HG03159 (cell line): Measurements from ENCODE around the gene WDR49.

ENCODE experiments used
- ATAC-seq: cut with Tn5 transposase; IDR thresholded peaks from one replicate; pipeline ENCODE4 v1.9.1; 2021; ENCODE audit warnings: mild to moderate bottlenecking, moderate library complexity; ENCODE audit not compliant: unreplicated experiment

Gene WDR49

DNA sequence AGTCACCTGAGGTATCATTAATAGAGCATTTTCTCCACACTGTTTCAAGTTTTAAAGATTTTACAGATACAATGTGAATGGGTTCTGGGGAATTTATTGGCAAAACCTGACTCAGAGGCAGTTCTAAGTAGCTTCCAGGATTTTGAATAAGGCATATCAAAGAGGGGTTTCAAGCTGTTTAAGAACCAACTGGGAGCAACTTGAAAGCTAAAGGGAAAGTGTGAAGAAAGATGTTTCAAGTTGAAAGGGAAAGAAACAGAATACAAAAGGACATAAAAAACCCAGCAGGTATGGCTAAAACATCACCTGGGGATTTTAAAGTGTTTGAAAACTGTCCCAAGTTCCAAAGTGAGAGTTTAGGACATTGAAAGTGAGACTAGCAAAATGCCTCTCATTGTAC lies 162.1 kb downstream of the WDR49 start:
- no peak for ATAC-seq

DNA sequence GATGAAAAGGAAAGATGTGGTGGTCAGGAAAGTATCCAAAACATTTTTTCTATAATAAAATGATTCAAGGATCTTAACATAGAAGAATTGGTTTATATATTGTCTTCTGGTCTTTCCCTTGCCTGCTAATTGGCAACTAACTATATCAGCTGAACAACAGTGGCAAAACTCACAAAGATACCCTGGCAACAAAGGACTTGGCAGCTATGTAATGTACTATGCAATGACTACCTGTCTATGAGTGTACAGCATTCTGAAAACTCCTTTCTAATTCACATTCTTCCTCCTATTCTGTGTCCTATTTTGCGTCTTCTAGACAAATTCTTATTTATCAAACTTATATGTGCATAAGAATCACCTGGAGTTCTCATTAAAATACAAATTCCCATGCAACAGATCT lies 164.2 kb downstream of the WDR49 start:
- ATAC-seq: no peak

DNA sequence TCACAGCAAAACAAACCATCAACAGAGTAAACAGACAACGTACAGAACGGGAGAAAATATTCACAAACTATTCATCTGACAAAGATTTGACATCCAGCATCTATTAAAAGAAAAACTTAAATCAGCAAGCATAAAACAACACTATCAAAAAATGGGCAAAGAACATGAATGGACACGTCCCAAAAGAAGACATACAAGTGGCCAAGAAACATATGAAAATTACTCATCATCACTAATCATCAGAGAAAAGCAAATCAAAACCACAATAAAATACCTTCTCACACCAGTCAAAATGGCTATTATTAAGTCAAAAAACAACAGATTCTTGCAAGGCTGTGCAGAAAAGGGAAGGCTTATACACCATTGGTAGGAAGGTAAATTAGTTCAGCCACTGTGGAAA lies 166.2 kb downstream of the WDR49 start:
- ATAC-seq: no peak

DNA sequence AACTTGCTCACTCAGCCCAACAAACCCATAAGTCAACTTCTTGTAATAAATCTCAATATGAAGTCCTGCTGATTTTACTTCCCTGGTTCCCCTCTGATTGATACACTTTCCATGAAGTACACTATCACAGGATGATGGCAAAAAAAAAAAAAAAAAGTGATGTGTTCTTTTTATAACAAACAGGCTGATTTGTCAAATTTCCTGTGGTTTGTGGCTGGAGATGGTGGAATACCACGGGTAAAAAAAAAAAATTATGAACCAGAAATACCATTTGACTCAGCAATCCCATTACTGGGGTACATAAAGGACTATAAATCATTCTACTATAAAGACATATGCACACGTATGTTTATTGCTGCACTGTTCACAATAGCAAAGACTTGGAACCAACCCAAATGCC lies 169.2 kb downstream of the WDR49 start:
- ATAC-seq: no peak

DNA sequence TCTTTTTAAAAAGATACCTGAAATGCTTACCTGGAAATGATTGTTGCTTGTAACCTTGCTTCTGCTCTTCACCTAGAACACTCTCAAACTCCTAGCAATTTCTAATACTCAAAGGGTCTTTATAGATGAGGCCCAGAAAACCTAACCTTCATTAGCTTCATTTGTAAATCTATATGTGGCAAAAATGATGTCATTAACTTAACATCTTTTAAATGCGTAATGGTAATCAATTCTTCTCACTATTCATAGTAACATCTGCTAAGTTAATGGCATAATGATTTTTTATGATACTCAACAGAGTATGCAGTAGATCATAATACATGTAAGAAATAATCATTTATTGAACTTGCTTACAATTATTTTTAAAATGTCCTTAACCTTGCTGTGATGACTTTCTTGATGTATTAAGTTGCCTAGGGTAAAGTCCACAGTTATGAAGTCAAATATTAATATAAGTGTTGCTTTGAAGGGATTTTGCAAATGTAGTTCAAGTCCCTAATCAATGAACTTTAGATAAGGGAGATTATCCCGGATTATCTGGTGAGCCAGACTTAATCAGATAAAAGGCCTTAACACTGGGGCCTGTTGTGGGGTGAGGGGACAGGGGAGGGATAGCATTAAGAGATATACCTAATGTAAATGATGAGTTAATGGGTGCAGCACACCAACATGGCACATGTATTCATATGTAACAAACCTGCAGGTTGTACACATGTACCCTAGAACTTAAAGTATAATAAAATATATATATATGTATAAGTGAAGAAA lies 169.8 kb downstream of the WDR49 start:
- no peak for ATAC-seq

DNA sequence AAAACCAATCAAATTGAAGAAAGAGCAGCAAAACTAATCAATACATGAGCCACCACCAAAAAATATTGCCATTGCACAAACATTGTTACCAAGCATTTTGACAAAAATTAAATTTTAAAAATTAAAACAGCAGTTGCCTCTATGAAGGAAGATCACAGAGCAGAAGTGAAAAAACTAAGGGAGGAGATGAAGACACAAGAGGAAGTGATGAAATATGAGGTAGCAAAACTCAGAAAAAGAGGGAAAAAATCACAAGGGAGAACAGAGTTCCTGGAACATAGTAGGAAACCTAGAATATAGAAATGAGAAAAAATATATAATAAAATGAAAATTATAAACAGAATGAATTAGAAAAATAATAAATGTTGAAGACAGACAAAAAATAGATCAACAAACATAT lies 172.6 kb downstream of the WDR49 start:
- no peak for ATAC-seq

DNA sequence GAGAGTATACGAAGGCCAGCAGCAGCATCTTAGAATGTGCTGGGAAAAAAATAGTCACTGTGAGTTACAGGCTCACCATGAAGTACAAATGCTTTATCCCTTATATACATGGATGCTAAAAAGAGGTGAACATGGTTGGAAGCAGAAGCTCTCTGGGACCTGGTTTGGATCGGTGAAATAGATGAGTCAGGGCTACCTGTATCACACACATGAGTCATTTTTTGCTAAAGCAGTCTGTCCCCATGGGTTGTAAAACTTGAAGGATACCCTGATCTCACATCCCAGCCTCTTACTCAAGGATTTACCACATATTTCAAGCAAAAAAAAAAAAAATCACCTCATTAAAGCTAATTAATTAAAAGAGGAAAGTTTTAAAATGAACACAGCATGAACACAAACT lies 173.0 kb downstream of the WDR49 start:
- no peak for ATAC-seq

DNA sequence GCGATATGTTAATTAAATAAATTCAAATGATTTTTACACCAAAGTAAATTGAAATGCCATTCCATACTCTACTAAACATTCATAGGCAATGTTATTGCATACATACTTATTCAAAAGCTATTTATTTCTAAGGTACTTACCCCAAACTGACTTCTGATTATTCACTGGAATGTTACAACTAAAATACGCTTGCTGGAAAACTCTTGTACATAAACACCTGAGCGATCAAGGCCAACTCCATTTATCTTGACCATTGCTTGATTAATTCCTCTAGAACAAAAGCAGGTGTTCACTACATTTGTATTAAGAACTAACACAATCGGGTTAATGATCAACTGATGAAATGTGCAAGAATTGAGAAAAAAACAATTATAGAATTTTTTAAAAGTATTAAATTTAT lies 179.9 kb downstream of the WDR49 start, which contains the start of gene SERPINI2:
TSS of gene SERPINI2 (minus strand) at position 180 of the 400 bp plus-strand sequence. CDS start 2,208 bp downstream, outside the sequence.
- ATAC-seq: no peak

DNA sequence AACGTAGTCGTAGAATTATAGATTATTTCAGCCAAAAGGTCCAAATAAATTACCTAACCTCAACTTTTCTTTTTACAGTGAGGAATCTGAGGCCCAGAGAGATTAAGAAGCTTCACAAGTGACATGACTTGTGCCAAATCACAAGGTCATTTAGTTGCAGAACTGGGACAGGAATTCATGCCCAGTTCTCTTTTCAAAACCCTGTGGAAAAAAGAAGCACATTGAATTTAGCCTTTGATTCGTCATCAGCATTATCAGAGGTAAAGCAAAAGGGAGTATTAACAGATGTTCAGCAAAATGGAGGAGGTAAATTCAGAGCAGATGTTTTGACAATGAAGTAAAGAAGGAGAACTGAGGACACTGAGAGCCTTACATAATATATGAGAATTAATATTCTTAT lies 184.4 kb downstream of the WDR49 start:
- no peak for ATAC-seq

DNA sequence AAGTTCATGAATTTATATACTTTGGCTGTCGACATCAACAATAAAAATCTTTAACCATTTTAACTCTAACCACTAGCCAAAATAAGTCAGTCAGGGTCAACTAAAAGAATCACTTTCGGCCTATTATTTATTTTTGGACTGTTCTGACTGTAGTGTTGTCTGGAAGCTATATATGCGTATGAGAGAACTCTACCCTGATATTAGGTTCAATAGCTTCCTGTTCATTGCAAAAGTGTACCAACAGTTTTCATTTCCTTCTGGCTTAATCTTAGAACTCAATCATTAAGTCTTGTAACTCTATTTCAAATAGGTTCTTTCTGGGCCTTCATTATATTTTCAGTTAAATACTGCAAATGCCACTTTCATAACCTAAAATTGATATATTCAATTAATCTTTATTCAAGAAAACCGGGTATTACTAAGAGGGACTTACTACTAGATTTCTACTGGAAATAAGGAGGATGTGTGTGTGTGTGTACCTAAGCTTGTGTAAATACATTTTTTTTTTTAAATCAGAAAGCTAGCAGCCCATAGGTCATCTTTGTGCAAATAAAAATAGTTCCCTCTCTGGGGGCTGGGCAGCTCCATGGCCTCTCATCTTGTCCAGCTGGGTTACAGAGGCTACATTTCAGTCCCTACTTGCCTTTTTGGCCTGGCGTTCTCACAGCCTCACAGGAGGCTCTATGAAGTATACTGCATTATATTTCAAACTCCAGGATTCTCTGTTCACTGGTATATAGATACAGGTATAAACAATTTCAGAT lies 185.7 kb downstream of the WDR49 start:
- ATAC-seq: no peak

DNA sequence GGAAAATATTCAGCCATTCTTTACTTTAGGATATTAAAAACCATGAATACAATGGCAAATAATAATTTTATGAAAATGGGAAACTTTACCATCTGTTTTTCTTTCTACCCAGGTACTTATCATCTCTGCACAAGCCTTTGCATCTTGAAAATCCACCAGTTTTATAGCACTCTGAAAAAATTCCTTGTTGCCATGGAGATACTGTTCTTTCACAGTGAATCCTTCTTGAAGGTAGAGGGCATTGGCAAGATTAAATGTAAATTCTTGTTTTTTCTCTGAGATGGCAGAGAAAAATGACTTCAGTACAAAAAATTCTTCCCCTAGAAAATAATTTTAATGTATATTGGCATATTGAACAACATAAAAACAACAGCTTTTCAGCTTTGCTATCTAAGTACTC lies 186.8 kb downstream of the WDR49 start:
- ATAC-seq: no peak

DNA sequence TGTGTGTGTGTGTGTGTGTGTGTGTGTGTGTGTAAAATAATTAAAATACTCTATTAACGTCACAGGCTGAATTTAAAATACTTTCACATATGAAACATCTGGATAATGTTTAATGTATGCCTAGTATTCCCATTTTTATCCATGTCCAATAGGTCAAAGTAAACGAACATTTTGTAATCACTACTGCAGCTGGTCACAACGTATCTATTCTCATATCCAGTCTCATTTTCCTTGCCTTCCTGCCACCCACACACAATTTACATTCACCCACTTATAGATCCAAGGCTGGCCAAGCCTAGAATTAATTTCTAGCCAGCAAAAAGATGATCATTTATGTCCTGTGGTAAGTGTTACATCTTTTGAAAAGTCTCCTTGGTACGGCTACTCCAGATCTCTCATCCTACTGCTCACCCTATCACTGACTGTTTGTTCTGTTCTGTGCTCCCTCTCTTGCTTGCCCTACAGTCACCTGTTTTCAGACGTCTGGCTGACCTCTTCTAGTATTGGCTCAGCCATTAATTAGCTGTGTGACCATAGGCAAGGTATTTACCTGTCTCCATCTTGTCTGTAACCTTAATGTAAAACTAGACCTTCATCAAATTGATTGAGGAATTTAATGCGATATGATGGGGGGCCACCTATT lies 197.5 kb downstream of the WDR49 start:
- ATAC-seq: no peak

DNA sequence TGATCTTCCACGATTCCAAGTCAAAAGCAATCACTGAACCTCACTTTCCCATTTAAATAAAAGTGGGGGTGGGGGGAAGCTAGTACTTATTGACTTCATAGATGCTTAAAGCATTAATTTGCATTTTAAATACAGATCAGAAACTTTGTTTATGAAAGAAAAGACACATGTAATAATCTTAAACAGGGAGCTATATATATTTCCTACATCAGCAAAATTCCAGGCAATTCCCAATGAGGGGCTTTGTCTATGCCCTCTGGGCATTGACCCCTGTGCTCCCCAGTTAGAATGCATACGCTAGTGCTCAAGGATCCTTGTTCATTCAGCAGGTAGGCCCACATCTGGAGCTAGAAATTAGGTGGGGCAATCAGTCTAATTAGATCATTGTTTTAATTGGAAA lies 199.9 kb downstream of the WDR49 start:
- ATAC-seq: no peak

DNA sequence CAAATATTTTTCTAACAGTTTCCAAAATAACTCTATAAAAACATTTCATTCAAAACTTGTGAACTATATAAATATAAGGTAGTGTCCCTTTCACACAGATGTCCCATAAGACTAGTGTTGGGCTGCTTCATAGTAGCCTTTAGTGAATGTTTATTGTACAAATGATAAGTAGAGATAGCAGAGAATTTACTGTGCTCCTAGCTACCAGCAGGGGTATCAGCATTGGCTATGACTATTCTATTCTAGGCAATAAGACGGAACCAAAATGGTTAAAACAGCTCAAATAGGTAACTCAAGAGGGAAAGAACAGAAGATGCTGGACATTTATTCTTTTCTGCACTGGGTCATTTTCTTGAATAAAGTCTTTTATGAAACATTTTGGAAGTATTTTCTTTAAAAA lies 202.5 kb downstream of the WDR49 start:
- ATAC-seq: no peak

DNA sequence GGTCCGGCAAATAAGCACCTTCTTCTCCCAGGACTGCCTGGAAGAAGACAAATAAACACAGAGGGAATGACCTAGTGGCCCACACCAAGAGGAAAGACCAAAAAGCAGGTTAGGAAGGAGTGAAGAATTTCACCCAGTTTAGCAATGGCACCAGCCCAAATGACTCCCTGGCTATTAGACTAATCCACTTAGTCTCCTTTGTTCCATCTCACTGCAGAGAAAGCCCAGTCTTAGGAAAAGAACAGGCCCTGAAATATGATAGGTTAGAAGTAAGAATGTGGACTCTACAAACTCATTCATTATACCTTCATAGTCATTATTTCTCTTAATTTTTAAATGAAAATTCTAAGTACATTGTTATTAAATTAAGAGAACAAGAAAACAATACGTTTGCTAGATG lies 203.1 kb downstream of the WDR49 start:
- no peak for ATAC-seq

DNA sequence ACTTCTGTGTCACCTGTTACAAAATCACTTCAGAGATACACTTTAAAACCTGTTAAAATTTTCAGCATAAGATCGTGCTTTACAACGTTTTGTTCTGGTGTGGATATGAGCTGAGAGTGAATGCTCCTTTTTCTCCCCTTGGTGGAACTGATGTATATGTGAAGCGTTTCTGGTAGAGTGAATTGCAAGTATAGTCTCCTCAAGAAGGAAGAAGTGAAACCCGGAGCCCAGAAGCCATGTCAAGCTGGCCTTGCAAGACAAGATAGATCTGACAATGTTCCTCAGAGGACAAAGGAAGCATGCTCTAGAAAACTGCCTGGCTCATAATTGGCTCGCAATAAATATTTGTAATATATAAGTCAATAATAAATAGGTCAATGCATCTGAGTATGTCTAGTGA lies 203.5 kb downstream of the WDR49 start:
- peak; percentile 44 for ATAC-seq

DNA sequence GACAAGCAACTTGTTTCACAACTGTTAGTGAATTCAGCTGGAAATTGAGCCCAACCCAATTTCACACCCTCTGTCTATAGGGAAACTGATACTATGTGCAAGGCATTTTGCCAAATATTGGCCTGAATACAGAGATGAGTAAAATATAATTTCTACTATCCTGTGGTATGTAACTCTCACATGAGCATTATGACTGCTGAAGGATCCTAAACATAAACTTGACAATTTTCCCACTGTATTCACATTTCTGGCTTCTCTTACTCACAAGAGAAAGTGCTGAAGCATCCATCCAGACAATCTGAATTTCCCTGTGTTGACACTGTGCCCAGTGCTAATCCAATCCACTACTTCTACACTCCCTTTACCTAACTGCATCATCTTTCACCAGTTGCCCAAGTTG lies 208.3 kb downstream of the WDR49 start:
- no peak for ATAC-seq

DNA sequence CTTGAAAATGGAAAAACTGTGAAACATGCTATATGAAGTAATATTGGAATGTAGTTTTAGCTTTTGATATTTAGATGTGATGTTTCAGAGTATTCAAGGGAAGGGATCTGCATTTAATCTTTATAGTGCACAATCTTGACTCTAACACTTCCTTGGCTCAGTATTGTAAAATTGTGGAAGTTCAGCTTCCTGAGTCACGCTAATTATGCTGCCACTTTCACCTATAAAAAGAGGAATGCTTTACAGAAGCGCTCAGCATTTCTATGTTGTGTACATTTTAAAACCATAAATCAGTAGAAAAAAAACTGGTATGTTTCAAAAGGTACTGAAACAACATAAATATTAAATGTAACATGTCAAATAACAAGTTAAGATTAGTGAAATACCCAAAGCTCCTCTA lies 212.5 kb downstream of the WDR49 start:
- ATAC-seq: no peak

DNA sequence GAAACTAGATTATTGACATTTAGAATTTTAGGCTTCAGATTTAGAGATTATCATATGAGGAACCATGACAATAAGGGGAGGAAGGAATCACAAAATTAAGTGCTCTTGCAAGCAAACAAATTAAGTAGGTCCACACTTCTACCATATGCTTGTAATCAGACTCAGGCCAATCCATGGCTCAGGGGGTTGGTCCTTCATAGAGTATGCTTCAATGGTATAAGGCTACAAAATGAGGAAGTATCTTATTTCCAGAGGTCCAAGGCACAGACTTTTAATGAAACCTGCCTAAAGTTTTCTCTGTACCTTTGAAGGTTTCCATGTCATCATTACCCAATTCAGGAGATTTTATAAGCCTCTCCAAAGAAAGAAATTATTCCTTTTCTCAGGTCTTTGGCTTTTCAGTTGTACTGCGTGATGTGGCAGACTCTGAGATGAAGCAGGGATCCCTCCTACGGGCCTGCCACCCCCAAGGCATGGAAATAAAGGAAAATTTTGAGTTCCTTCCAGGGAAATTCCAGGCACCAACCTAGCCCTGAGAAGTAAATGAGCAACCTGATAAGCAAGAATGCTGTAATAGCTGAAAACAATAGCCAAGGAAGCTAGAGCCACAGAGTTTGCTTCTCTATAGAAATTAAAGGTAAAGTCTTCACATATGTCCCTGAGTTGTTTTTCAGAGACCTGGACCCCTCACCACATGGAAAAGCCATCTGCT lies 216.2 kb downstream of the WDR49 start:
- ATAC-seq: no peak
